ENCODE measurements around the gene SORL1-AS1.

The SORL1-AS1 gene

DNA sequence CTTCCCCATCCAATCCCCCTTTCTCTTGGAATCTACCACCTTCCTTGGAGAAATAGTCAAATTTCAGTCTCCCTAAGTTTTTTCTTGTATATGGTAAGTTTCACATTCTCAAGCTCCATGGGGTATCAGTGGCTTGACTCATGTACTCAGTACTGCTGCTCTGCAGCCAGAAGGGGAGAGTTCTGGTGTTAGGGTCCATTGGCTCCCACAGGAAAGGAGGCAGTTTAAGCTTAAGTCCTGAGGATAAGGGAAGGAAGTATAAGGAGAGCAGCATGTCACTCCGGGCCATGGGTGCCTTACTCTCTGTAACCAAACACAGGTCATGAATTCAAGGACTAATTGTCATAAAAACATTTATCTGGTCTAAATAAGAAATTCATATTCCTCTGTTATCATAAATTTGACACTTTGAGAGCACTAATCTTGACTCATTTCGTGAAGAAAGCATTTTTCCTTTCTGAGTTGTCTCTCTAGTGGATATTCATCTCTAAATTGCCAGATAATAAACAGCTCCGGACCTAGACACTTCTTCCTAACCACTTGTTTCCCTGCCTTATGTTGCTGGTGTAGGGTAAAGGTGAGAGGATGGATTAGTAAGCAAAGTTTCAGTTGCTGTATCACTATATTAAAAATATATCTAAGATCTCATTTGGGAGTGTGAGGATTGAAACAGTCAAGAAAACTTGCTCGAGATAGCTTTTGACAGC lies 20.8 kb downstream of the SORL1-AS1 start:
- ATAC-seq: no peak
- Histone ChIP-seq H3K27ac (no peak overlapping the region), H3K4me1 (peaks cover 8% of the 10 kb centered on the region), H3K27me3 (no peaks in the 10 kb centered on the region), H3K36me3 (no peaks in the 10 kb centered on the region), H3K9me3 (no peaks in the 10 kb centered on the region), H3K4me3 (no peak overlapping the region)
- TF ChIP-seq, protein P1, sequence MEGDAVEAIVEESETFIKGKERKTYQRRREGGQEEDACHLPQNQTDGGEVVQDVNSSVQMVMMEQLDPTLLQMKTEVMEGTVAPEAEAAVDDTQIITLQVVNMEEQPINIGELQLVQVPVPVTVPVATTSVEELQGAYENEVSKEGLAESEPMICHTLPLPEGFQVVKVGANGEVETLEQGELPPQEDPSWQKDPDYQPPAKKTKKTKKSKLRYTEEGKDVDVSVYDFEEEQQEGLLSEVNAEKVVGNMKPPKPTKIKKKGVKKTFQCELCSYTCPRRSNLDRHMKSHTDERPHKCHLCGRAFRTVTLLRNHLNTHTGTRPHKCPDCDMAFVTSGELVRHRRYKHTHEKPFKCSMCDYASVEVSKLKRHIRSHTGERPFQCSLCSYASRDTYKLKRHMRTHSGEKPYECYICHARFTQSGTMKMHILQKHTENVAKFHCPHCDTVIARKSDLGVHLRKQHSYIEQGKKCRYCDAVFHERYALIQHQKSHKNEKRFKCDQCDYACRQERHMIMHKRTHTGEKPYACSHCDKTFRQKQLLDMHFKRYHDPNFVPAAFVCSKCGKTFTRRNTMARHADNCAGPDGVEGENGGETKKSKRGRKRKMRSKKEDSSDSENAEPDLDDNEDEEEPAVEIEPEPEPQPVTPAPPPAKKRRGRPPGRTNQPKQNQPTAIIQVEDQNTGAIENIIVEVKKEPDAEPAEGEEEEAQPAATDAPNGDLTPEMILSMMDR (IDR thresholded peaks at IDR 0.05): no peak
- intact Hi-C loops (cut with DNase I): no loop called here
- no peak for DNase-seq

- intact Hi-C loops (cut with DNase I): no loop called here
- ATAC-seq: no peak
- DNase-seq: no peak
- no peak overlapping the region for H3K4me3 ChIP-seq
- H3K4me1 ChIP-seq: no peaks in the 10 kb centered on the region
- H3K36me3 ChIP-seq: no peaks in the 10 kb centered on the region
- H3K27me3 ChIP-seq: no peaks in the 10 kb centered on the region
- no peaks in the 10 kb centered on the region for H3K9me3 ChIP-seq
- H3K27ac ChIP-seq: no peak overlapping the region
- TF ChIP-seq, protein P1 (IDR thresholded peaks at IDR 0.05): no peak
These were observed 23.2 kb downstream of the SORL1-AS1 start for GRCh38 chr11:121429556-121429955.

GRCh38 chr11:121427400-121427744 lies 25.4 kb downstream of the SORL1-AS1 start:
- no peak overlapping the region for H3K27ac ChIP-seq
- intact Hi-C loops (cut with DNase I): no loop called here
- H3K9me3 ChIP-seq: no peaks in the 10 kb centered on the region
- H3K4me1 ChIP-seq: no peaks in the 10 kb centered on the region
- H3K27me3 ChIP-seq: no peaks in the 10 kb centered on the region
- TF ChIP-seq, protein P1 (IDR thresholded peaks at IDR 0.05): no peak
- ATAC-seq: no peak
- H3K36me3 ChIP-seq: no peaks in the 10 kb centered on the region
- no peak for DNase-seq
- H3K4me3 ChIP-seq: peak overlapping the region; percentile 28

GRCh38 chr11:121426476-121427399 lies 26.0 kb downstream of the SORL1-AS1 start:
- peak; percentile 85 for ATAC-seq
- DNase-seq: peak; percentile 77
- TF ChIP-seq, protein P1 (IDR thresholded peaks at IDR 0.05): peak; percentile 6
- intact Hi-C loops (cut with DNase I): no loop called here
- H3K9me3 ChIP-seq: no peaks in the 10 kb centered on the region
- H3K4me1 ChIP-seq: no peaks in the 10 kb centered on the region
- no peak overlapping the region for H3K27ac ChIP-seq
- peak overlapping the region; percentile 28 for H3K4me3 ChIP-seq
- H3K27me3 ChIP-seq: no peaks in the 10 kb centered on the region
- no peaks in the 10 kb centered on the region for H3K36me3 ChIP-seq

- intact Hi-C loops (cut with DNase I): no loop called here
- Histone ChIP-seq H3K4me3 (no peak overlapping the region), H3K27me3 (no peaks in the 10 kb centered on the region), H3K36me3 (no peaks in the 10 kb centered on the region), H3K27ac (no peak overlapping the region), H3K4me1 (no peaks in the 10 kb centered on the region), H3K9me3 (no peaks in the 10 kb centered on the region)
- TF ChIP-seq, protein P1 (IDR thresholded peaks at IDR 0.05): no peak
- no peak for ATAC-seq
- DNase-seq: no peak
These were observed 26.9 kb downstream of the SORL1-AS1 start for GRCh38 chr11:121425828-121426227.
